ENCODE data around the gene DST.

DST gene

GRCh38 chr6:56582236-56582635, 60.5 kb downstream of the DST start:
- Histone ChIP-seq H3K4me1 (no peaks in the 10 kb centered on the region), H3K9me3 (no peaks in the 10 kb centered on the region), H3K36me3 (peaks cover 7% of the 10 kb centered on the region), H3K27me3 (no peaks in the 10 kb centered on the region), H3K4me3 (ENCODE audit: low read depth, low read length) (no peak overlapping the region)
- TF ChIP-seq, protein P1, sequence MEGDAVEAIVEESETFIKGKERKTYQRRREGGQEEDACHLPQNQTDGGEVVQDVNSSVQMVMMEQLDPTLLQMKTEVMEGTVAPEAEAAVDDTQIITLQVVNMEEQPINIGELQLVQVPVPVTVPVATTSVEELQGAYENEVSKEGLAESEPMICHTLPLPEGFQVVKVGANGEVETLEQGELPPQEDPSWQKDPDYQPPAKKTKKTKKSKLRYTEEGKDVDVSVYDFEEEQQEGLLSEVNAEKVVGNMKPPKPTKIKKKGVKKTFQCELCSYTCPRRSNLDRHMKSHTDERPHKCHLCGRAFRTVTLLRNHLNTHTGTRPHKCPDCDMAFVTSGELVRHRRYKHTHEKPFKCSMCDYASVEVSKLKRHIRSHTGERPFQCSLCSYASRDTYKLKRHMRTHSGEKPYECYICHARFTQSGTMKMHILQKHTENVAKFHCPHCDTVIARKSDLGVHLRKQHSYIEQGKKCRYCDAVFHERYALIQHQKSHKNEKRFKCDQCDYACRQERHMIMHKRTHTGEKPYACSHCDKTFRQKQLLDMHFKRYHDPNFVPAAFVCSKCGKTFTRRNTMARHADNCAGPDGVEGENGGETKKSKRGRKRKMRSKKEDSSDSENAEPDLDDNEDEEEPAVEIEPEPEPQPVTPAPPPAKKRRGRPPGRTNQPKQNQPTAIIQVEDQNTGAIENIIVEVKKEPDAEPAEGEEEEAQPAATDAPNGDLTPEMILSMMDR (IDR thresholded peaks at IDR 0.05; ENCODE audit: low read depth, low read length) = no peak
- no peak for DNase-seq

GRCh38 chr6:56581296-56581925, 61.3 kb downstream of the DST start:
- peaks cover 6% of the 10 kb centered on the region for H3K36me3 ChIP-seq
- no peak for DNase-seq
- H3K9me3 ChIP-seq = no peaks in the 10 kb centered on the region
- no peak overlapping the region for H3K4me3 ChIP-seq (ENCODE audit: low read depth, low read length)
- TF ChIP-seq, protein P1 (IDR thresholded peaks at IDR 0.05; ENCODE audit: low read depth, low read length) = no peak
- H3K27me3 ChIP-seq = no peaks in the 10 kb centered on the region
- peaks cover 2% of the 10 kb centered on the region for H3K4me1 ChIP-seq

DNA sequence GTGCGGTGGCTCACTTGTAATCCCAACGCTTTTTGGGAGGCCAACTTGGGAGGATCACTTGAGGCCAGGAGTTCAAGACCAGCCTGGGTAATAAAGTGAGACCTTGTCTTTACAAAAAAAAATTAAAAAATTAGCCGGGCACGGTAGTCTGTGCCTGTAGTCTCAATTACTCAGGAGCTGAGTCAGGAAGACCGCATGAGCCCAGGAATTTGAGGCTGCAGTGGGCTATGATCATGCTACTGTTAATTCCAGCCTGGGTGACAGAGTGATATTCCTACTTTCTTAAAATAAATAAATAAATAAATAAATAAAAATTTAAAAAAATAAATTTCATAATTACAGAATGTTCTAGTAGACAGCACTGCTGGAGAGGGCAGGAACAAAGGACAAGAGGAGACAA, 62.4 kb downstream of the DST start:
- Histone ChIP-seq H3K4me1 (peaks cover 7% of the 10 kb centered on the region), H3K9me3 (no peaks in the 10 kb centered on the region), H3K4me3 (ENCODE audit: low read depth, low read length) (no peak overlapping the region), H3K27me3 (no peaks in the 10 kb centered on the region), H3K36me3 (peaks cover 5% of the 10 kb centered on the region; the same call in 1 of the 2 replicates)
- DNase-seq = no peak
- TF ChIP-seq, protein P1 (IDR thresholded peaks at IDR 0.05; ENCODE audit: low read depth, low read length) = no peak

DNA sequence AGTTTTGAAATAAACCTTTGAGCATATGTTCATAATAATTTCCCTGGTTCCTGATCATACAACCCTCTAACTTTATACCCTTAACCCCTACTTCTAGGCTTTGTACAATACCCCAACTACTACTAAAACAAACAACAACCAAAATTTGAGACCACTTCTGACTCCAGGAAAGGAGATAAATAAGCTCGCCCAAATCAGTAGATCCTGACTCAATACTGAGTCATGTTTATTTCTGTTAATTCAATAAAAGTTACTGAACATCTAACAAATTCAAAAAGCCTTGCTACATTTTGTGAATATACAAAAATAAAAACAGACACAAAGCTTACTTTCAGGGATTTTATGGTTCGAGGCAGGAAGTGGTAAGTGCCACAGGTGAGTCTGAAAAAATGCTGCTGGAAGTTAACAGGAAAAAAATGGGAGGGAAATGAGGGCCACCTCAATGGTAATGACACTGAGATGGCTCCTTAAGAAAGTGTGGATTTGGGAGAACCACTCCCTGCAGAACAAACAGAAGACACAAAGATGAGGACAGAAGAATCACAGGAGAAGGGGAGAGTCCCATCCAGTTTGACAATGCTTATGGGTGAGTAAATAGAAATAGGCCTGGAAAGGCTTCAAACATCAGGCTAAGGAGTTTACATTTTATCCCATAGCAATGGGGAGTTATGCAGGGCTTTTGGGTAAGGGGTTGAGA, 63.4 kb downstream of the DST start:
- H3K9me3 ChIP-seq = no peaks in the 10 kb centered on the region
- H3K27me3 ChIP-seq = no peaks in the 10 kb centered on the region
- H3K4me3 ChIP-seq (ENCODE audit: low read depth, low read length) = no peak overlapping the region
- peaks cover 11% of the 10 kb centered on the region for H3K4me1 ChIP-seq
- DNase-seq = no peak
- peaks cover 5% of the 10 kb centered on the region; the same call in 1 of the 2 replicates for H3K36me3 ChIP-seq
- TF ChIP-seq, protein P1 (IDR thresholded peaks at IDR 0.05; ENCODE audit: low read depth, low read length) = no peak

GRCh38 chr6:56575736-56576135, 67.0 kb downstream of the DST start:
- Histone ChIP-seq H3K4me3 (ENCODE audit: low read depth, low read length) (no peak overlapping the region), H3K36me3 (peaks cover 5% of the 10 kb centered on the region; the same call in 1 of the 2 replicates), H3K27me3 (no peaks in the 10 kb centered on the region), H3K4me1 (peaks cover 33% of the 10 kb centered on the region), H3K9me3 (no peaks in the 10 kb centered on the region)
- no peak for DNase-seq
- TF ChIP-seq, protein P1 (IDR thresholded peaks at IDR 0.05; ENCODE audit: low read depth, low read length) = no peak

- no peak overlapping the region for H3K4me3 ChIP-seq (ENCODE audit: low read depth, low read length)
- peaks cover 5% of the 10 kb centered on the region; the same call in 1 of the 2 replicates for H3K36me3 ChIP-seq
- peaks cover 40% of the 10 kb centered on the region for H3K4me1 ChIP-seq
- TF ChIP-seq, protein P1 (IDR thresholded peaks at IDR 0.05; ENCODE audit: low read depth, low read length) = no peak
- H3K27me3 ChIP-seq = no peaks in the 10 kb centered on the region
- no peaks in the 10 kb centered on the region for H3K9me3 ChIP-seq
- no peak for DNase-seq
These were observed 68.4 kb downstream of the DST start for GRCh38 chr6:56574292-56574691.
